NCI-H446 treated with DMSO at 0.1 percent for 48 hours (cell line): ENCODE results near the gene PYGM.

Experiments
- DNase-seq: peaks from one replicate; lab custom pipeline; 2025; lab: John Stamatoyannopoulos, UW

The PYGM gene

GRCh38 chr11:64767344-64768299 lies 7.8 kb upstream of the PYGM start:
- DNase-seq, result no peak

- no peak for DNase-seq
Observed at GRCh38 chr11:64766881-64767280, 7.1 kb upstream of the PYGM start.

- DNase-seq, result no peak
Observed at GRCh38 chr11:64765851-64766665, 6.3 kb upstream of the PYGM start.

- DNase-seq, result no peak
Observed at GRCh38 chr11:64765291-64765850, 5.6 kb upstream of the PYGM start.

- DNase-seq, result no peak
Observed at GRCh38 chr11:64764753-64765152, 5.0 kb upstream of the PYGM start.

- no peak for DNase-seq
Observed at GRCh38 chr11:64764040-64764611, 4.4 kb upstream of the PYGM start.

GRCh38 chr11:64763526-64764039 lies 3.8 kb upstream of the PYGM start:
- DNase-seq, result no peak

- DNase-seq, result no peak
Observed at GRCh38 chr11:64762674-64763525, 3.1 kb upstream of the PYGM start.

- DNase-seq, result no peak
Observed at GRCh38 chr11:64762277-64762673, 2.5 kb upstream of the PYGM start.

- no peak for DNase-seq
Observed at GRCh38 chr11:64760759-64761420, 1.1 kb upstream of the PYGM start.

GRCh38 chr11:64759131-64759721 lies 548 bp downstream of the PYGM start:
- no peak for DNase-seq

- no peak for DNase-seq
Observed at GRCh38 chr11:64758330-64759079, 1.3 kb downstream of the PYGM start.

GRCh38 chr11:64757549-64758329 lies 2.0 kb downstream of the PYGM start:
- DNase-seq, result no peak

- DNase-seq, result no peak
Observed at GRCh38 chr11:64755681-64756361, 4.0 kb downstream of the PYGM start.

GRCh38 chr11:64754919-64755662 lies 4.7 kb downstream of the PYGM start:
- DNase-seq, result no peak

GRCh38 chr11:64754124-64754918 lies 5.5 kb downstream of the PYGM start:
- no peak for DNase-seq
